ENCODE measurements around the gene SCUBE1. TPM values are rescaled to one million over a fixed set of nuclear protein-coding genes. Genes with fewer than 3 reads are reported as not detected.

SCUBE1 gene
- total RNA-seq, 2 experiments from 2014 or later, result not detected

DNA sequence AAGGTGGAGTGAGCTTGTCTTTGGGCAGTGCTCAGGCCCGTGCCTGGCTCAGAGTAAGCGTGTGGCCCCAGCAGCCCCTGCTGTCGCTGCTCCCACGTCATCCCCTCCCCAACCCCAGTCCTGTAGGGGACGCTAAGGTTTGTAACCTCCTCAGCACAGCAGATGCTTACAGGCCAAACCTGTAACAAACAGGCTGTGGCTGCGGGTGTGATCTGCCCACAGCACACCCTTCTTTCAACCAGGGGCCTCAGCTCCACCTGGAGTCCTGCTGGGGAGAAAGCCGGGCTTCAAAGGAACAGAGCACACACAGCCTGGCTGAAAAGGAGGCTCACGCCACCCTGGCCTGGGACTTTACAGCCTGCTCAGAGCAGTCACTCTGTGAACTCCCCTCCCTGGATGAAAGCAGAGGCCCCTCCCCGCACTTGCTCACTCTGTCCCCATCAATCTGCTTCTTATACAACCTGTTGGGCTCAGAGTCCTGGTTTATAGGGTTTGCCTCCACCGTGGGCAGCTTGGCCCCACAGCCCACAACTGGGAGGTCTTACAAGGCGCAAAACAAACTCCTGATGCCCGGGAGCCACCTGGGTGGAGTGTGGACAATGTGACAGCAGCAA is 54.3 kb downstream of the SCUBE1 start:
- TF ChIP-seq, protein P1, sequence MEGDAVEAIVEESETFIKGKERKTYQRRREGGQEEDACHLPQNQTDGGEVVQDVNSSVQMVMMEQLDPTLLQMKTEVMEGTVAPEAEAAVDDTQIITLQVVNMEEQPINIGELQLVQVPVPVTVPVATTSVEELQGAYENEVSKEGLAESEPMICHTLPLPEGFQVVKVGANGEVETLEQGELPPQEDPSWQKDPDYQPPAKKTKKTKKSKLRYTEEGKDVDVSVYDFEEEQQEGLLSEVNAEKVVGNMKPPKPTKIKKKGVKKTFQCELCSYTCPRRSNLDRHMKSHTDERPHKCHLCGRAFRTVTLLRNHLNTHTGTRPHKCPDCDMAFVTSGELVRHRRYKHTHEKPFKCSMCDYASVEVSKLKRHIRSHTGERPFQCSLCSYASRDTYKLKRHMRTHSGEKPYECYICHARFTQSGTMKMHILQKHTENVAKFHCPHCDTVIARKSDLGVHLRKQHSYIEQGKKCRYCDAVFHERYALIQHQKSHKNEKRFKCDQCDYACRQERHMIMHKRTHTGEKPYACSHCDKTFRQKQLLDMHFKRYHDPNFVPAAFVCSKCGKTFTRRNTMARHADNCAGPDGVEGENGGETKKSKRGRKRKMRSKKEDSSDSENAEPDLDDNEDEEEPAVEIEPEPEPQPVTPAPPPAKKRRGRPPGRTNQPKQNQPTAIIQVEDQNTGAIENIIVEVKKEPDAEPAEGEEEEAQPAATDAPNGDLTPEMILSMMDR (conservative IDR thresholded peaks at IDR 0.05; ENCODE audit: low read length), result no peak
- DNase-seq (ENCODE audit: low spot score), result no peak
- Histone ChIP-seq H3K4me1 (ENCODE audit: insufficient read depth, low read length, poor library complexity, severe bottlenecking) (no peaks in the 10 kb centered on the region), H3K79me2 (ENCODE audit: insufficient read depth, low read depth, low read length) (no peaks in the 10 kb centered on the region), H3K9me3 (ENCODE audit: low read length) (no peaks in the 10 kb centered on the region), H3K36me3 (ENCODE audit: insufficient read depth, low read length) (no peaks in the 10 kb centered on the region), H4K20me1 (ENCODE audit: insufficient read depth, low read length) (no peaks in the 10 kb centered on the region), H3K27ac (ENCODE audit: low read depth, low read length, poor library complexity, severe bottlenecking) (no peak overlapping the region), H2AFZ (ENCODE audit: low read length) (no peak overlapping the region), H3K4me2 (ENCODE audit: low read length) (no peak overlapping the region), H3K4me3 (ENCODE audit: low read depth, low read length, poor library complexity, severe bottlenecking) (no peak overlapping the region), H3K9me2 (ENCODE audit: insufficient read depth, low read length) (no peaks in the 10 kb centered on the region)
- intact Hi-C loops (cut with micrococcal nuclease; ENCODE audit: unreplicated experiment), result no loop called here
- POLR2A ChIA-PET, result no interaction called here
- CTCF ChIA-PET (ENCODE audit: unreplicated experiment), result no interaction called here
- no TSS peak for BruUV-seq (replicated peaks)

DNA sequence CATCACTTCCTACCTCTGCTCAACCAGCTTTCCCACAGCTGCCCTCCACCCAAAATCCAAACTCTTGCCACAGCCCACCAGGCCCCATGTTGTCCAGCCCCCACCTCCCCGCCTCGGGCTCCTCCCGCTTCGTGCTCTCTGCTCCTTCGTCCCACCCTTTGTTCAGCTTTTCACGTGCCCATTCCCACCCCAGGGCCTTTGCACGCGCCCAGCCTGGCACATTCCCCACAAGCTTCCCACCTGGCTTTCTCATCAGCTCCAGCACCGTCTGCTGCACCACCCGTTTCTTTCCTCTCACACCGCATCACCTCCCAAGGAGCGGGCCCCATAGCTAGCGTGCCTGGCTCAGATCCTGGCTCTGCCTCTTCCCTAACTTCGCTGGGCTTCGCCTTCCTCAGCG is 54.8 kb downstream of the SCUBE1 start:
- Histone ChIP-seq H3K4me2 (ENCODE audit: low read length) (no peak overlapping the region), H3K9me2 (ENCODE audit: insufficient read depth, low read length) (no peaks in the 10 kb centered on the region), H3K4me3 (ENCODE audit: low read depth, low read length, poor library complexity, severe bottlenecking) (no peak overlapping the region), H3K27ac (ENCODE audit: low read depth, low read length, poor library complexity, severe bottlenecking) (no peak overlapping the region), H3K79me2 (ENCODE audit: insufficient read depth, low read depth, low read length) (no peaks in the 10 kb centered on the region), H2AFZ (ENCODE audit: low read length) (no peak overlapping the region), H3K9me3 (ENCODE audit: low read length) (no peaks in the 10 kb centered on the region), H4K20me1 (ENCODE audit: insufficient read depth, low read length) (no peaks in the 10 kb centered on the region), H3K36me3 (ENCODE audit: insufficient read depth, low read length) (no peaks in the 10 kb centered on the region), H3K4me1 (ENCODE audit: insufficient read depth, low read length, poor library complexity, severe bottlenecking) (no peaks in the 10 kb centered on the region)
- ChIA-PET CTCF (ENCODE audit: unreplicated experiment) (no interaction called here), POLR2A (no interaction called here)
- intact Hi-C loops (cut with micrococcal nuclease; ENCODE audit: unreplicated experiment), result no loop called here
- TF ChIP-seq, protein P1 (conservative IDR thresholded peaks at IDR 0.05; ENCODE audit: low read length), result no peak
- TF ChIP-seq EZH2phosphoT487 (IDR thresholded peaks at IDR 0.05; ENCODE audit: borderline replicate concordance, low read depth, low read length), result no peak
- no peak for DNase-seq (ENCODE audit: low spot score)
- BruUV-seq (replicated peaks), result no TSS peak

DNA sequence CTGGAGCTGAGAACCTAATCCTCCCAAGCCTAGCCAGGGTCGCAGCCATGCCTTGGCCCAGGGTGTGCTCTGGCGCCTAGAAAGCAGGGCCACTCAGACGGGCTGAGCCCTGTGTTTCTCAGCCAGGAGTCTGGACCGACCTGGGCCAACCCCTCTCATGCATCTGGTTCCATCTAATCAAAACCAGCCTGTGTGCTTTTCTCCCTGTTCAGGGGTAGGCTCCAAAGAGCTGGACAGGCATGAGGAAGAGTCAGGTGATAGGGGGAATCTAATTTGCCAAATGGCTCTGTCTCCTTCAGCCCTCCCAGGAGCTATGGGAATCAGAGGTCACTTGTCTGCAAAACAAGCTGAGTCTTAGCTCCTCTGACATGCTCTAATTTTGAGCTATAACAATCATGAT is 55.7 kb downstream of the SCUBE1 start:
- no peak overlapping the region for H2AFZ ChIP-seq (ENCODE audit: low read length)
- no peaks in the 10 kb centered on the region for H3K79me2 ChIP-seq (ENCODE audit: insufficient read depth, low read depth, low read length)
- TF ChIP-seq, protein P1 (conservative IDR thresholded peaks at IDR 0.05; ENCODE audit: low read length), result no peak
- no peak for TF ChIP-seq EZH2phosphoT487 (IDR thresholded peaks at IDR 0.05; ENCODE audit: borderline replicate concordance, low read depth, low read length)
- no peak overlapping the region for H3K4me2 ChIP-seq (ENCODE audit: low read length)
- intact Hi-C loops (cut with micrococcal nuclease; ENCODE audit: unreplicated experiment), result no loop called here
- ChIA-PET POLR2A (no interaction called here), CTCF (ENCODE audit: unreplicated experiment) (no interaction called here)
- no peak overlapping the region for H3K4me3 ChIP-seq (ENCODE audit: low read depth, low read length, poor library complexity, severe bottlenecking)
- DNase-seq (ENCODE audit: low spot score), result no peak
- H3K9me3 ChIP-seq (ENCODE audit: low read length), result no peaks in the 10 kb centered on the region
- no peaks in the 10 kb centered on the region for H3K36me3 ChIP-seq (ENCODE audit: insufficient read depth, low read length)
- no peaks in the 10 kb centered on the region for H3K9me2 ChIP-seq (ENCODE audit: insufficient read depth, low read length)
- no peak overlapping the region for H3K27ac ChIP-seq (ENCODE audit: low read depth, low read length, poor library complexity, severe bottlenecking)
- no TSS peak for BruUV-seq (replicated peaks)
- no peaks in the 10 kb centered on the region for H3K4me1 ChIP-seq (ENCODE audit: insufficient read depth, low read length, poor library complexity, severe bottlenecking)
- H4K20me1 ChIP-seq (ENCODE audit: insufficient read depth, low read length), result no peaks in the 10 kb centered on the region
